HepG2 (cell line): ENCODE results near the gene COL8A2. TPM values are rescaled to one million over a fixed set of nuclear protein-coding genes. Genes with fewer than 3 reads are reported as not detected.

Experiments used
- ATAC-seq: fragments of 200-7000 bp; cut with Tn5 transposase; 3 replicates; pipeline ENCODE4 v1.9.1; 2020; ENCODE audit warnings: mild to moderate bottlenecking, moderate library complexity
- BruUV-seq: library from RNA; stranded (reverse); fragments of 400-500 nt; replicated peaks from 2 replicates; lab custom pipeline; 2021; lab: Mats Ljungman, UMichigan
- CTCF ChIA-PET: fragments of 300-600 bp; formaldehyde crosslinking; extraction: SDS; loops from one replicate; lab custom pipeline; 2021; ENCODE audit warnings: low total read pairs, inconsistent platforms, low intra/inter-chr PET ratio; lab: Yijun Ruan, JAX
- POLR2A ChIA-PET: fragments of 350-600 bp; sonication (Branson Sonifier 250); formaldehyde crosslinking; loops from one replicate; lab custom pipeline; 2020; ENCODE audit warnings: antibody characterized with exemption, inconsistent platforms; lab: Yijun Ruan, JAX
- DNase-seq: peaks from one replicate; pipeline ENCODE4 v3.0.0-alpha.2; 2015; ENCODE audit warnings: low spot score
- FAIRE-seq: peaks from 3 replicates; lab custom pipeline; 2011; peaks lifted over from hg19 to GRCh38; lab: Jason Lieb, UNC
- H2AFZ ChIP-seq: one replicate; pipeline ENCODE4 v1.6.1; 2011; ENCODE audit warnings: low read length, inconsistent platforms
- H3K27ac ChIP-seq: fragments of 300-600 bp; 3 replicates; pipeline ENCODE4 v1.8.0; 2011; ENCODE audit warnings: mixed run types, mild to moderate bottlenecking, mixed read lengths, low read length, inconsistent platforms; ENCODE audit not compliant: insufficient read depth; ENCODE audit errors: extremely low read length
- H3K27me3 ChIP-seq, 2 experiments: fragments of 200-600 bp in 1 of 2; 2 replicates in 1 of 2; 3 replicates in 1 of 2; pipeline versions ENCODE4 v1.6.0 to v1.8.0; 2011; ENCODE audit warnings: low read length in 2 of 2, mild to moderate bottlenecking in 2 of 2, moderate library complexity in 2 of 2, inconsistent platforms in 1 of 2; ENCODE audit not compliant: insufficient read depth in 2 of 2, control insufficient read depth in 1 of 2
- H3K36me3 ChIP-seq, 2 experiments: fragments of 200-600 bp in 1 of 2; replicated peaks in 1 of 2; 2 replicates in 1 of 2; 3 replicates in 1 of 2; pipeline versions ENCODE4 v1.5.1 to v1.8.0; 2011; ENCODE audit warnings: low read length in 2 of 2, inconsistent platforms in 1 of 2; ENCODE audit not compliant: insufficient read depth in 2 of 2, control insufficient read depth in 1 of 2
- H3K4me1 ChIP-seq: 2 replicates; pipeline ENCODE4 v1.5.1; 2012; ENCODE audit warnings: low read length, inconsistent platforms; ENCODE audit not compliant: insufficient read depth
- H3K4me2 ChIP-seq: 2 replicates; pipeline ENCODE4 v1.6.0; 2011; ENCODE audit warnings: low read depth, low read length, inconsistent platforms
- H3K4me3 ChIP-seq, 3 experiments: fragments of 200-600 bp in 1 of 3; sonication (generic), shearing (Covaris generic) in 1 of 3; replicated peaks in 1 of 3; 2 replicates each; pipeline ENCODE4 v1.5.1; 2011 to 2016; ENCODE audit warnings: low read length in 3 of 3, inconsistent platforms in 2 of 3, low read depth in 2 of 3, mild to moderate bottlenecking in 2 of 3, control low read depth in 1 of 3, mixed read lengths in 1 of 3; ENCODE audit not compliant: insufficient read depth in 1 of 3
- H3K79me2 ChIP-seq: one replicate; pipeline ENCODE4 v1.6.1; 2011; ENCODE audit warnings: low read length, inconsistent platforms; ENCODE audit not compliant: insufficient read depth
- H3K9ac ChIP-seq: 2 replicates; pipeline ENCODE4 v1.6.0; 2011; ENCODE audit warnings: mild to moderate bottlenecking, low read depth, low read length, inconsistent platforms; ENCODE audit not compliant: insufficient read depth
- H3K9me3 ChIP-seq: 2 replicates; pipeline ENCODE4 v1.5.1; 2012; ENCODE audit warnings: mild to moderate bottlenecking, low read length
- H4K20me1 ChIP-seq: 2 replicates; pipeline ENCODE4 v1.6.0; 2011; ENCODE audit warnings: inconsistent platforms, mild to moderate bottlenecking, low read length, moderate library complexity; ENCODE audit not compliant: insufficient read depth
- THAP11 ChIP-seq: IDR thresholded peaks from 2 replicates; pipeline ENCODE4 v1.6.1; 2016; ENCODE audit warnings: missing biosample characterization, missing genetic modification reagents
- ZNF30 ChIP-seq: sonication (generic); formaldehyde crosslinking; IDR thresholded peaks from 2 replicates; pipeline ENCODE4 v1.5.0; 2020; ENCODE audit warnings: mild to moderate bottlenecking, missing genetic modification reagents
- ZNF432 ChIP-seq: sonication (generic); formaldehyde crosslinking; IDR thresholded peaks from 2 replicates; pipeline ENCODE4 v1.5.0; 2020; ENCODE audit warnings: missing genetic modification reagents, mild to moderate bottlenecking, borderline replicate concordance
- WGBS: methylation state at CpG from one replicate; pipeline ENCODE4 v1.1.6; 2017; ENCODE audit warnings: low lambda C conversion rate; 5-methylcytosine and 5-hydroxymethylcytosine counted together
- in situ Hi-C: cut with HindIII; loops from 2 replicates; pipeline ENCODE4 v1.10.0; 2017; ENCODE audit warnings: low pct_unique_long_range_greater_than_20kb; ENCODE audit not compliant: extremely low pct_ligation_motif_present
- intact Hi-C: fragments of 100-400 bp; cut with micrococcal nuclease; formaldehyde crosslinking; loops from one replicate; pipeline ENCODE4 v1.10.0; 2022; ENCODE audit not compliant: unreplicated experiment
- polyA plus RNA-seq, 8 experiments: library from polyadenylated mRNA; depleted of rRNA in 3 of 8; stranded (reverse) in 7 of 8; unstranded in 1 of 8; fragments of >200 nt; fragmentation: Illumina TruSeq in 4 of 8; extraction: Trizol in 4 of 8; gene quantifications; 2 replicates each; pipeline versions ENCODE4 v1.2.1 to v1.2.3, GENCODE V29; 2011 to 2016; ENCODE audit warnings: low read depth in 4 of 8, missing spikeins in 1 of 8, mixed read lengths in 1 of 8; ENCODE audit not compliant: insufficient read depth in 1 of 8
- total RNA-seq, 5 experiments: library from RNA; depleted of rRNA; stranded (reverse); fragments of >200 nt; fragmentation: Illumina TruSeq; extraction: Trizol; gene quantifications; 2 replicates each; pipeline ENCODE4 v1.2.3, GENCODE V29; 2016; ENCODE audit warnings: low read depth in 1 of 5
- TF ChIP-seq, protein P1 (sequence below): sonication (generic); formaldehyde crosslinking; IDR thresholded peaks from 2 replicates; pipeline ENCODE4 v1.9.0; 2021; ENCODE audit warnings: missing genetic modification reagents, borderline replicate concordance

Gene COL8A2
- total and polyA plus RNA-seq, 2 of the 13 experiments (the other 11 are each of a cell fraction or from before 2014, with no cell fraction given) = 0.13 to 0.24 TPM

GRCh38 chr1:36153476-36153875 lies 28.5 kb upstream of the COL8A2 start:
- H3K4me3 ChIP-seq = no peak overlapping the region; a peak in 1 of 6 replicates
- peak overlapping the region; percentile 54 for H3K4me2 ChIP-seq
- DNase-seq = no peak
- FAIRE-seq = no peak
- no peak overlapping the region for H3K9ac ChIP-seq
- TF ChIP-seq ZNF432 (CRISPR knock-in tag) = no peak
- POLR2A ChIA-PET = interaction anchor here (0.9 kb wide), 1 partner anchor 171 kb away, joined by 3 read pairs; no protein-coding TSS in a partner anchor
- no peaks in the 10 kb centered on the region for H3K9me3 ChIP-seq
- ATAC-seq = no peak
- H4K20me1 ChIP-seq = no peaks in the 10 kb centered on the region
- BruUV-seq = no TSS peak
- peak overlapping the region; percentile 76 for H2AFZ ChIP-seq
- CTCF ChIA-PET = no interaction called here
- peaks cover 71% of the 10 kb centered on the region for H3K4me1 ChIP-seq
- intact Hi-C loops = loop anchor here (10.0 kb wide), 1 partner anchor 71 kb away; the partner anchor contains the start of gene THRAP3
- in situ Hi-C loops = loop anchor here (5.0 kb wide), 2 partner anchors 34 to 134 kb away; no protein-coding TSS in a partner anchor
- no peak overlapping the region for H3K27ac ChIP-seq
- peaks cover 11% of the 10 kb centered on the region for H3K79me2 ChIP-seq
- no peaks in the 10 kb centered on the region for H3K27me3 ChIP-seq
- H3K36me3 ChIP-seq = no peaks in the 10 kb centered on the region
- WGBS = 80% methylated on average over 1 of the region's 6 CpGs

- no peak for FAIRE-seq
- no TSS peak for BruUV-seq
- no peak for DNase-seq
- Histone ChIP-seq H3K9me3 (no peaks in the 10 kb centered on the region), H3K4me1 (peaks cover 67% of the 10 kb centered on the region), H3K4me2 (peak overlapping the region; percentile 94; the same call in 1 of the 2 replicates), H3K9ac (no peak overlapping the region), H2AFZ (no peak overlapping the region), H3K36me3 (no peaks in the 10 kb centered on the region), H3K4me3 (no peak overlapping the region; a peak in 1 of 6 replicates), H3K79me2 (peaks cover 8% of the 10 kb centered on the region), H3K27me3 (no peaks in the 10 kb centered on the region), H4K20me1 (no peaks in the 10 kb centered on the region), H3K27ac (no peak overlapping the region)
- 58% methylated on average over 1 of the region's 3 CpGs for WGBS
- no peak for ATAC-seq
- intact Hi-C loops = loop anchor here (10.0 kb wide), 1 partner anchor 73 kb away; the partner anchor contains the start of gene THRAP3
- CTCF ChIA-PET = no interaction called here
- POLR2A ChIA-PET = interaction anchor here (1.7 to 3.5 kb wide), 3 partner anchors 36 to 249 kb away, joined by 4 to 34 read pairs (median 5); no protein-coding TSS in a partner anchor
- in situ Hi-C loops = loop anchor here (5.0 kb wide), 2 partner anchors 35 to 135 kb away; no protein-coding TSS in a partner anchor
- TF ChIP-seq ZNF30 (CRISPR knock-in tag) = no peak
- TF ChIP-seq THAP11 = no peak
- TF ChIP-seq, protein P1, sequence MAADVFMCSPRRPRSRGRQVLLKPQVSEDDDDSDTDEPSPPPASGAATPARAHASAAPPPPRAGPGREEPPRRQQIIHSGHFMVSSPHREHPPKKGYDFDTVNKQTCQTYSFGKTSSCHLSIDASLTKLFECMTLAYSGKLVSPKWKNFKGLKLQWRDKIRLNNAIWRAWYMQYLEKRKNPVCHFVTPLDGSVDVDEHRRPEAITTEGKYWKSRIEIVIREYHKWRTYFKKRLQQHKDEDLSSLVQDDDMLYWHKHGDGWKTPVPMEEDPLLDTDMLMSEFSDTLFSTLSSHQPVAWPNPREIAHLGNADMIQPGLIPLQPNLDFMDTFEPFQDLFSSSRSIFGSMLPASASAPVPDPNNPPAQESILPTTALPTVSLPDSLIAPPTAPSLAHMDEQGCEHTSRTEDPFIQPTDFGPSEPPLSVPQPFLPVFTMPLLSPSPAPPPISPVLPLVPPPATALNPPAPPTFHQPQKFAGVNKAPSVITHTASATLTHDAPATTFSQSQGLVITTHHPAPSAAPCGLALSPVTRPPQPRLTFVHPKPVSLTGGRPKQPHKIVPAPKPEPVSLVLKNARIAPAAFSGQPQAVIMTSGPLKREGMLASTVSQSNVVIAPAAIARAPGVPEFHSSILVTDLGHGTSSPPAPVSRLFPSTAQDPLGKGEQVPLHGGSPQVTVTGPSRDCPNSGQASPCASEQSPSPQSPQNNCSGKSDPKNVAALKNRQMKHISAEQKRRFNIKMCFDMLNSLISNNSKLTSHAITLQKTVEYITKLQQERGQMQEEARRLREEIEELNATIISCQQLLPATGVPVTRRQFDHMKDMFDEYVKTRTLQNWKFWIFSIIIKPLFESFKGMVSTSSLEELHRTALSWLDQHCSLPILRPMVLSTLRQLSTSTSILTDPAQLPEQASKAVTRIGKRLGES = no peak
Measured at GRCh38 chr1:36151845-36152203, 26.8 kb upstream of the COL8A2 start.
